Calu3 (cell line): ENCODE data around the gene REXO4. TPM values are rescaled to one million over a fixed set of nuclear protein-coding genes. Genes with fewer than 3 reads are reported as not detected.

Experiments
- total RNA-seq: library from RNA; stranded (reverse); gene quantifications from 2 replicates; pipeline ENCODE4 v1.2.3, GENCODE V29; 2022

Gene REXO4
- total RNA-seq, 1 experiment from 2014 or later, result 23.4 TPM

Other genes with a start within 250 kb of the REXO4 start
- gene OBP2B, start 208.8 kb downstream of the REXO4 start, total RNA-seq, result not detected in 2 replicates
- 2.8 and 3.3 TPM in 2 replicates for gene ABO, start 142.8 kb downstream of the REXO4 start, total RNA-seq
- 20.4 and 23.1 TPM in 2 replicates for gene SURF6, start 81.8 kb downstream of the REXO4 start, total RNA-seq
- gene MED22, start 69.9 kb downstream of the REXO4 start, total RNA-seq, result 24.4 and 27.6 TPM in 2 replicates
- 835 and 904 TPM in 2 replicates for gene RPL7A, start 69.8 kb downstream of the REXO4 start, total RNA-seq
- gene SURF1, start 61.5 kb downstream of the REXO4 start, total RNA-seq, result 47.9 and 50.9 TPM in 2 replicates
- gene SURF2, start 61.5 kb downstream of the REXO4 start, total RNA-seq, result 20.6 and 22.9 TPM in 2 replicates
- gene SURF4, start 42.0 kb downstream of the REXO4 start, total RNA-seq, result 128 and 129 TPM in 2 replicates
- gene STKLD1, start 41.6 kb downstream of the REXO4 start, total RNA-seq, result 0.71 and 0.94 TPM in 2 replicates
- gene ADAMTS13, start 4.4 kb upstream of the REXO4 start, total RNA-seq, result 4.7 and 5.8 TPM in 2 replicates
- gene CACFD1, start 42.0 kb upstream of the REXO4 start, total RNA-seq, result 15.1 and 19.9 TPM in 2 replicates
- 9.3 and 11.6 TPM in 2 replicates for gene SLC2A6, start 61.1 kb upstream of the REXO4 start, total RNA-seq
- not detected in 2 replicates for gene MYMK, start 106.9 kb upstream of the REXO4 start, total RNA-seq
- 0.14 TPM in 1 of 2 replicates, not detected in the other for gene ADAMTSL2, start 116.7 kb upstream of the REXO4 start, total RNA-seq
- not detected in 2 replicates for gene FAM163B, start 191.4 kb upstream of the REXO4 start, total RNA-seq
- not detected in 2 replicates for gene DBH, start 218.4 kb upstream of the REXO4 start, total RNA-seq